ENCODE data around the gene SH3GLB2. TPM values are rescaled to one million over a fixed set of nuclear protein-coding genes. Genes with fewer than 3 reads are reported as not detected.
"Not testable (repeated sequence)": the region's sequence is repeated elsewhere in the genome, so short reads cannot be mapped to it uniquely, and the experiment has no call there.

The SH3GLB2 gene
- total RNA-seq, 1 experiment from 2014 or later, result 184 TPM

GRCh38 chr9:128979111-128979510 lies 49.0 kb downstream of the SH3GLB2 start:
- H3K36me3 ChIP-seq (ENCODE audit: low read depth), result peaks cover 25% of the 10 kb centered on the region
- no peak overlapping the region for H3K4me2 ChIP-seq
- CTCF ChIA-PET, result no interaction called here
- POLR2A ChIA-PET (ENCODE audit: unreplicated experiment), result no interaction called here
- no peaks in the 10 kb centered on the region for H3K9me2 ChIP-seq (ENCODE audit: insufficient read depth)
- DNase-seq, result no peak
- no peaks in the 10 kb centered on the region for H3K27me3 ChIP-seq (ENCODE audit: insufficient read depth, low read depth)
- BruUV-seq (replicated peaks), result no TSS peak
- no peaks in the 10 kb centered on the region for H4K20me1 ChIP-seq (ENCODE audit: insufficient read depth)
- H3K4me3 ChIP-seq, result no peak overlapping the region
- H2AFZ ChIP-seq, result no peak overlapping the region
- no peak overlapping the region for H3K27ac ChIP-seq
- no peaks in the 10 kb centered on the region for H3K9me3 ChIP-seq (ENCODE audit: insufficient read depth, low read depth)
- no peaks in the 10 kb centered on the region for H3K79me2 ChIP-seq (ENCODE audit: low read depth)
- no peaks in the 10 kb centered on the region for H3F3A ChIP-seq (ENCODE audit: insufficient read depth, low read depth)
- TF ChIP-seq EZH2 (IDR thresholded peaks at IDR 0.05; ENCODE audit: low read depth), result no peak
- no peak for TF ChIP-seq CTCF (conservative IDR thresholded peaks at IDR 0.05)
- intact Hi-C loops (cut with micrococcal nuclease; ENCODE audit: unreplicated experiment), result no loop called here
- no peaks in the 10 kb centered on the region for H3K4me1 ChIP-seq (replicated peaks; ENCODE audit: insufficient read depth)

- H3K27ac ChIP-seq, result 0 out of 2 replicates have a peak overlapping the region, but pooled peaks have one; percentile 18
- H3K79me2 ChIP-seq (ENCODE audit: low read depth), result no peaks in the 10 kb centered on the region
- ChIA-PET POLR2A (ENCODE audit: unreplicated experiment) (no interaction called here), CTCF (no interaction called here)
- H3K9me3 ChIP-seq (ENCODE audit: insufficient read depth, low read depth), result no peaks in the 10 kb centered on the region
- no peaks in the 10 kb centered on the region for H3F3A ChIP-seq (ENCODE audit: insufficient read depth, low read depth)
- DNase-seq, result peak in 1 of 2 experiments; percentile 8
- H2AFZ ChIP-seq, result no peak overlapping the region
- intact Hi-C loops (cut with micrococcal nuclease; ENCODE audit: unreplicated experiment), result no loop called here
- no peak for TF ChIP-seq EZH2 (IDR thresholded peaks at IDR 0.05; ENCODE audit: low read depth)
- no peak for TF ChIP-seq CTCF (conservative IDR thresholded peaks at IDR 0.05)
- H3K4me2 ChIP-seq, result no peak overlapping the region
- H3K4me1 ChIP-seq (replicated peaks; ENCODE audit: insufficient read depth), result no peaks in the 10 kb centered on the region
- H3K36me3 ChIP-seq (ENCODE audit: low read depth), result peaks cover 18% of the 10 kb centered on the region
- H4K20me1 ChIP-seq (ENCODE audit: insufficient read depth), result no peaks in the 10 kb centered on the region; the same call in 1 of the 2 replicates
- no peaks in the 10 kb centered on the region for H3K9me2 ChIP-seq (ENCODE audit: insufficient read depth)
- no TSS peak for BruUV-seq (replicated peaks)
- no peak overlapping the region for H3K4me3 ChIP-seq
- no peaks in the 10 kb centered on the region for H3K27me3 ChIP-seq (ENCODE audit: insufficient read depth, low read depth)
Observed at GRCh38 chr9:128972956-128973355, 55.2 kb downstream of the SH3GLB2 start.

GRCh38 chr9:128969491-128969890 lies 58.6 kb downstream of the SH3GLB2 start:
- Histone ChIP-seq H3K4me1 (replicated peaks; ENCODE audit: insufficient read depth) (no peaks in the 10 kb centered on the region), H3K4me3 (no peak overlapping the region), H3K79me2 (ENCODE audit: low read depth) (no peaks in the 10 kb centered on the region), H3K27me3 (ENCODE audit: insufficient read depth, low read depth) (no peaks in the 10 kb centered on the region), H3F3A (ENCODE audit: insufficient read depth, low read depth) (no peaks in the 10 kb centered on the region), H2AFZ (no peak overlapping the region), H3K36me3 (ENCODE audit: low read depth) (peaks cover 11% of the 10 kb centered on the region), H3K4me2 (no peak overlapping the region), H3K27ac (no peak overlapping the region), H4K20me1 (ENCODE audit: insufficient read depth) (no peaks in the 10 kb centered on the region; the same call in 1 of the 2 replicates), H3K9me2 (ENCODE audit: insufficient read depth) (no peaks in the 10 kb centered on the region), H3K9me3 (ENCODE audit: insufficient read depth, low read depth) (no peaks in the 10 kb centered on the region)
- no peak for DNase-seq
- ChIA-PET CTCF (no interaction called here), POLR2A (ENCODE audit: unreplicated experiment) (no interaction called here)
- TF ChIP-seq EZH2 (IDR thresholded peaks at IDR 0.05; ENCODE audit: low read depth) (no peak), CTCF (conservative IDR thresholded peaks at IDR 0.05) (no peak)
- no TSS peak for BruUV-seq (replicated peaks)
- intact Hi-C loops (cut with micrococcal nuclease; ENCODE audit: unreplicated experiment), result no loop called here

GRCh38 chr9:128961403-128961802 lies 66.7 kb downstream of the SH3GLB2 start:
- CTCF ChIA-PET, result interaction anchor here (0.5 kb wide), 1 partner anchor 34 kb away, joined by 3 read pairs; no protein-coding TSS in a partner anchor
- H3K27me3 ChIP-seq (ENCODE audit: insufficient read depth, low read depth); H3K4me3 ChIP-seq; H2AFZ ChIP-seq; H3K9me3 ChIP-seq (ENCODE audit: insufficient read depth, low read depth); H3K36me3 ChIP-seq (ENCODE audit: low read depth); intact Hi-C loops (cut with micrococcal nuclease; ENCODE audit: unreplicated experiment); H3K9me2 ChIP-seq (ENCODE audit: insufficient read depth); H4K20me1 ChIP-seq (ENCODE audit: insufficient read depth); POLR2A ChIA-PET (ENCODE audit: unreplicated experiment); H3K27ac ChIP-seq; H3F3A ChIP-seq (ENCODE audit: insufficient read depth, low read depth); DNase-seq; H3K4me1 ChIP-seq (replicated peaks; ENCODE audit: insufficient read depth); H3K4me2 ChIP-seq; BruUV-seq (replicated peaks); H3K79me2 ChIP-seq (ENCODE audit: low read depth): not testable (repeated sequence)

Measured in PC-9 (cell line).